ENCODE measurements around the gene MACROD2.

- TF ChIP-seq CTCF (IDR thresholded peaks at IDR 0.05) = no peak
- TF ChIP-seq POLR2A (IDR thresholded peaks at IDR 0.05) = no peak
Measured at GRCh38 chr20:15919118-15919517, 1923.8 kb downstream of the MACROD2 start.
